Activated naive CD8-positive, alpha-beta T cell treated with anti-CD3 and anti-CD28 coated beads, Interleukin-2, amount 10 ng/mL, durations not matched to agents 7 days and 5 days (primary cell): ENCODE results near the gene CHPF. TPM values are rescaled to one million over a fixed set of nuclear protein-coding genes. Genes with fewer than 3 reads are reported as not detected.

Source experiments
- ATAC-seq: fragments of 150-1000 bp; cut with Tn5 transposase; one replicate; pipeline ENCODE4 v1.10.0; 2021; ENCODE audit warnings: low read depth, moderate library complexity
- POLR2A ChIA-PET: fragments of 350-600 bp; sonication (Branson Sonifier 250); formaldehyde crosslinking; loops from one replicate; lab custom pipeline; 2021; ENCODE audit warnings: antibody characterized with exemption; lab: Charles Lee
- DNase-seq: peaks from one replicate; pipeline ENCODE4 v3.0.0; 2021
- H3K27ac Mint-ChIP-seq: one replicate; pipeline ENCODE4 v1.8.0; 2022; ENCODE audit warnings: mild to moderate bottlenecking, mixed read lengths
- H3K27me3 Mint-ChIP-seq: one replicate; pipeline ENCODE4 v1.8.0; 2022; ENCODE audit warnings: mild to moderate bottlenecking, moderate library complexity, mixed read lengths
- H3K36me3 Mint-ChIP-seq: one replicate; pipeline ENCODE4 v1.8.0; 2021; ENCODE audit warnings: mild to moderate bottlenecking, mixed read lengths
- H3K4me1 Mint-ChIP-seq: one replicate; pipeline ENCODE4 v1.8.0; 2021; ENCODE audit warnings: mixed read lengths
- H3K4me3 Mint-ChIP-seq: one replicate; pipeline ENCODE4 v1.8.0; 2022; ENCODE audit warnings: mild to moderate bottlenecking, moderate library complexity, mixed read lengths
- H3K9me3 Mint-ChIP-seq: one replicate; pipeline ENCODE4 v1.8.0; 2021; ENCODE audit warnings: mixed read lengths
- total RNA-seq, 2 experiments: library from RNA; stranded (reverse); gene quantifications; one replicate each; pipeline ENCODE4 v1.2.3, GENCODE V29; 2021

CHPF gene
- total RNA-seq, 2 experiments from 2014 or later = 7.7 to 8.1 TPM

- ATAC-seq = no peak
- Mint-ChIP-seq H3K4me1 (peaks cover 6% of the 10 kb centered on the region), H3K27ac (no peak overlapping the region), H3K36me3 (no peaks in the 10 kb centered on the region), H3K4me3 (no peak overlapping the region), H3K27me3 (peaks cover 72% of the 10 kb centered on the region), H3K9me3 (no peaks in the 10 kb centered on the region)
- DNase-seq = no peak
- POLR2A ChIA-PET = no interaction called here
These were observed 26.7 kb downstream of the CHPF start for GRCh38 chr2:219516888-219517287.

- no peak for DNase-seq
- POLR2A ChIA-PET = no interaction called here
- Mint-ChIP-seq H3K27me3 (peaks cover 71% of the 10 kb centered on the region), H3K9me3 (no peaks in the 10 kb centered on the region), H3K27ac (no peak overlapping the region), H3K4me3 (no peak overlapping the region), H3K4me1 (peaks cover 6% of the 10 kb centered on the region), H3K36me3 (no peaks in the 10 kb centered on the region)
- ATAC-seq = no peak
These were observed 27.6 kb downstream of the CHPF start for GRCh38 chr2:219515874-219516629.

- Mint-ChIP-seq H3K9me3 (no peaks in the 10 kb centered on the region), H3K27ac (no peak overlapping the region), H3K4me3 (no peak overlapping the region), H3K36me3 (no peaks in the 10 kb centered on the region), H3K27me3 (peaks cover 72% of the 10 kb centered on the region), H3K4me1 (peaks cover 8% of the 10 kb centered on the region)
- DNase-seq (no peak), ATAC-seq (no peak)
- POLR2A ChIA-PET = no interaction called here
These were observed 28.8 kb downstream of the CHPF start for GRCh38 chr2:219514836-219515235.

- Mint-ChIP-seq H3K36me3 (peaks cover 1% of the 10 kb centered on the region), H3K27me3 (peaks cover 76% of the 10 kb centered on the region), H3K4me1 (peaks cover 11% of the 10 kb centered on the region), H3K9me3 (no peaks in the 10 kb centered on the region), H3K27ac (no peak within 1 kb of the TSS), H3K4me3 (no peak within 1 kb of the TSS)
- POLR2A ChIA-PET = no interaction called here
- ATAC-seq = peak; percentile 24
- no peak for DNase-seq
These were observed 29.3 kb downstream of the CHPF start, which contains the start of gene ASIC4 for GRCh38 chr2:219514196-219514761. Gene ASIC4 (plus strand): TSS chr2:219514482. CDS start chr2:219514725, 243 bp downstream.

- Mint-ChIP-seq H3K4me3 (no peak overlapping the region), H3K27ac (no peak overlapping the region), H3K9me3 (no peaks in the 10 kb centered on the region), H3K4me1 (peaks cover 11% of the 10 kb centered on the region), H3K27me3 (peaks cover 74% of the 10 kb centered on the region), H3K36me3 (peaks cover 1% of the 10 kb centered on the region)
- POLR2A ChIA-PET = no interaction called here
- no peak for ATAC-seq
- no peak for DNase-seq
These were observed 29.8 kb downstream of the CHPF start for GRCh38 chr2:219513787-219514186.

- Mint-ChIP-seq H3K4me3 (no peak overlapping the region), H3K9me3 (no peaks in the 10 kb centered on the region), H3K36me3 (peaks cover 1% of the 10 kb centered on the region), H3K27me3 (peaks cover 70% of the 10 kb centered on the region), H3K27ac (no peak overlapping the region), H3K4me1 (peaks cover 11% of the 10 kb centered on the region)
- no peak for DNase-seq
- ATAC-seq = no peak
- POLR2A ChIA-PET = no interaction called here
These were observed 30.9 kb downstream of the CHPF start for GRCh38 chr2:219512524-219513216.

- ATAC-seq (no peak), DNase-seq (no peak)
- H3K4me3 Mint-ChIP-seq = no peak overlapping the region
- H3K36me3 Mint-ChIP-seq = peaks cover 1% of the 10 kb centered on the region
- H3K4me1 Mint-ChIP-seq = peaks cover 11% of the 10 kb centered on the region
- H3K27ac Mint-ChIP-seq = no peak overlapping the region
- peaks cover 63% of the 10 kb centered on the region for H3K27me3 Mint-ChIP-seq
- POLR2A ChIA-PET = interaction anchor here (1.5 kb wide), 1 partner anchor 13 kb away, joined by 7 read pairs; the partner anchor contains the start of gene GMPPA
- H3K9me3 Mint-ChIP-seq = no peaks in the 10 kb centered on the region
These were observed 31.9 kb downstream of the CHPF start for GRCh38 chr2:219511547-219512325.

GRCh38 chr2:219510512-219511135 lies 33.0 kb downstream of the CHPF start:
- POLR2A ChIA-PET = interaction anchor here (1.5 kb wide), 1 partner anchor 12 kb away, joined by 7 read pairs; the partner anchor contains the start of gene GMPPA
- no peak for ATAC-seq
- Mint-ChIP-seq H3K9me3 (no peaks in the 10 kb centered on the region), H3K4me3 (no peak overlapping the region), H3K27me3 (peaks cover 54% of the 10 kb centered on the region), H3K27ac (no peak overlapping the region), H3K4me1 (peaks cover 11% of the 10 kb centered on the region), H3K36me3 (peaks cover 1% of the 10 kb centered on the region)
- DNase-seq = no peak

GRCh38 chr2:219509780-219510511 lies 33.7 kb downstream of the CHPF start:
- Mint-ChIP-seq H3K4me3 (no peak overlapping the region), H3K27ac (no peak overlapping the region), H3K36me3 (peaks cover 1% of the 10 kb centered on the region), H3K27me3 (peaks cover 48% of the 10 kb centered on the region), H3K9me3 (no peaks in the 10 kb centered on the region), H3K4me1 (peaks cover 11% of the 10 kb centered on the region)
- ATAC-seq (peak; percentile 69), DNase-seq (no peak)
- POLR2A ChIA-PET = no interaction called here

- ATAC-seq (peak; percentile 29), DNase-seq (no peak)
- peaks cover 6% of the 10 kb centered on the region for H3K36me3 Mint-ChIP-seq
- H3K27me3 Mint-ChIP-seq = peaks cover 46% of the 10 kb centered on the region
- no peaks in the 10 kb centered on the region for H3K9me3 Mint-ChIP-seq
- no peak overlapping the region for H3K4me3 Mint-ChIP-seq
- POLR2A ChIA-PET = interaction anchor here (1.0 kb wide), 1 partner anchor 9 kb away, joined by 3 read pairs; no protein-coding TSS in a partner anchor
- peaks cover 10% of the 10 kb centered on the region for H3K4me1 Mint-ChIP-seq
- H3K27ac Mint-ChIP-seq = no peak overlapping the region
These were observed 34.4 kb downstream of the CHPF start for GRCh38 chr2:219508971-219509779.

- ATAC-seq = no peak
These were observed 35.2 kb downstream of the CHPF start for GRCh38 chr2:219508444-219508734.

More at GRCh38 chr2:219508444-219508734, 35.2 kb downstream of the CHPF start:
- Mint-ChIP-seq H3K4me3 (no peak overlapping the region), H3K4me1 (peaks cover 7% of the 10 kb centered on the region), H3K9me3 (no peaks in the 10 kb centered on the region), H3K36me3 (peaks cover 6% of the 10 kb centered on the region), H3K27me3 (peaks cover 39% of the 10 kb centered on the region), H3K27ac (no peak overlapping the region)
- DNase-seq = no peak
- POLR2A ChIA-PET = interaction anchor here (1.2 to 1.6 kb wide), 2 partner anchors 9 to 121 kb away, joined by 3 to 10 read pairs; partner anchors contain the start of genes DNPEP and GMPPA
